ENCODE results near the gene B4GALT3. TPM values are rescaled to one million over a fixed set of nuclear protein-coding genes. Genes with fewer than 3 reads are reported as not detected.
A peak's percentile ranks its signal among the peaks of the same experiment; 100 is the strongest.

B4GALT3 gene
- total and polyA plus RNA-seq, 12 donors: 11.5 to 28.9 (median 19.6) TPM

DNA sequence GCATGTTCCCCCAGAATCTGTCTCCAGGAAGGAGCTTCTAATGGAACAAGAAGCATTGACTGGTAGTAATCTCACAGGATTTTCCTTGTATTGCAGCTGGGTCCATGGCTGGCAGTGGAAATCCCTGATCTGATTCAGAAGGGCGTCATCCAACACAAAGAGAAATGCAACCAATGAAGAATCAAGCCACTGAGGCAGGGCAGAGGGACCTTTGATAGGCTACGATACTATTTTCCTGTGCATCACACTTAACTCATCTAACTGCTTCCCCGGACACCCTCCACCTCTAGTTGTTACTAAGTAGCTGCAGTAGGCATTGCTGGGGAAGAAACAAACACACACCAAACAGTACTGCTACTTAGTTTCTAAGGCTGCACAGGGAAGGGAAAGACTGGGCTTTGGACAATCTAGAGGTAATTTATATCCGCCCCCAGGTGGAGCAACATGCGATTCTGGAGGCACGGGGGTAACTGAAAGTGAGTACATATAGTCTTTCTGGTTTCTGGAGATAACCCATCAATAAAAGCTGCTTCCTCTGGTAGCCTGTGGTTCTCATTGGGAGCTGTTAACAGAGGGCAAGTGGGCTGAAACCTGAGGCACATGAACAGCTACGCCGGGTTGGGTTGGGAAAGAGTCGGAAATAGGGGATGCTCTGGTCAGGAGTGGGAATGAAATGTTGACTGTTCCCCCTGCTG is 18.8 kb downstream of the B4GALT3 start:
- WGBS, 2 donors: 75 to 80% methylated on average over 9 of the region's 9 CpGs
- no peaks in the 10 kb centered on the region for H3K9me3 ChIP-seq
- H3K27ac ChIP-seq: peak overlapping the region in 9 of 10 donors; percentile 71 to 95 (median 91)
- ATAC-seq: no peak
- peak overlapping the region in 8 of 10 donors; percentile 55 to 99 (median 96) for H3K4me3 ChIP-seq
- no peaks in the 10 kb centered on the region for H3K27me3 ChIP-seq
- TF ChIP-seq, protein P1, sequence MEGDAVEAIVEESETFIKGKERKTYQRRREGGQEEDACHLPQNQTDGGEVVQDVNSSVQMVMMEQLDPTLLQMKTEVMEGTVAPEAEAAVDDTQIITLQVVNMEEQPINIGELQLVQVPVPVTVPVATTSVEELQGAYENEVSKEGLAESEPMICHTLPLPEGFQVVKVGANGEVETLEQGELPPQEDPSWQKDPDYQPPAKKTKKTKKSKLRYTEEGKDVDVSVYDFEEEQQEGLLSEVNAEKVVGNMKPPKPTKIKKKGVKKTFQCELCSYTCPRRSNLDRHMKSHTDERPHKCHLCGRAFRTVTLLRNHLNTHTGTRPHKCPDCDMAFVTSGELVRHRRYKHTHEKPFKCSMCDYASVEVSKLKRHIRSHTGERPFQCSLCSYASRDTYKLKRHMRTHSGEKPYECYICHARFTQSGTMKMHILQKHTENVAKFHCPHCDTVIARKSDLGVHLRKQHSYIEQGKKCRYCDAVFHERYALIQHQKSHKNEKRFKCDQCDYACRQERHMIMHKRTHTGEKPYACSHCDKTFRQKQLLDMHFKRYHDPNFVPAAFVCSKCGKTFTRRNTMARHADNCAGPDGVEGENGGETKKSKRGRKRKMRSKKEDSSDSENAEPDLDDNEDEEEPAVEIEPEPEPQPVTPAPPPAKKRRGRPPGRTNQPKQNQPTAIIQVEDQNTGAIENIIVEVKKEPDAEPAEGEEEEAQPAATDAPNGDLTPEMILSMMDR (IDR thresholded peaks at IDR 0.05): no peak
- DNase-seq: no peak
- H3K4me1 ChIP-seq: peaks cover 5 to 43% (median 37%) of the 10 kb centered on the region in 9 donors
- intact Hi-C loops (cut with DNase I): no loop called here
- H3K36me3 ChIP-seq: peaks cover 0 to 50% (median 5%) of the 10 kb centered on the region in 9 donors

DNA sequence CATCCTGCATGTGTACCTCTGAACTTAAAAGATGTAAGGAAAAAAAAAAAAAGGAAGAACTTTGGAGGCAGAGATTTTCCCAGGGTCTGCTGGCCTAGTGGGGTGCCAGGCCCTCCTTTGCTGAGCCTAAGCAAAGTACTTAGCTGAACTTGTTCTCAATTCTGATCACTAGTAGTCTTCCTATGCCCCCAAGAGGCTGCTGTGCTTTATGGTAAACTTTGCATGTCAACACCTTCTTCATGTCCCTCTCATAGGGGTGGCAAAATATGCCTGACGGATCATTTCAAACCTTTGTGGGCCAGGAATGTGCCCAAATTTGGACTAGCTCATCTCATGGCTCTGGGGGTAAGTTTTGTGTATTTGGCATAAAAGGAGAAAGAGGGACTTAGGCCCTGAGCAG is 19.4 kb downstream of the B4GALT3 start:
- TF ChIP-seq, protein P1 (IDR thresholded peaks at IDR 0.05): no peak
- H3K9me3 ChIP-seq: no peaks in the 10 kb centered on the region
- no peaks in the 10 kb centered on the region for H3K27me3 ChIP-seq
- DNase-seq (no peak), ATAC-seq (no peak)
- H3K4me1 ChIP-seq: peaks cover 5 to 48% (median 38%) of the 10 kb centered on the region in 9 donors
- H3K27ac ChIP-seq: no peak overlapping the region
- H3K36me3 ChIP-seq: peaks cover 0 to 44% (median 5%) of the 10 kb centered on the region in 9 donors
- 84 to 97% methylated on average over 1 of the region's 1 CpG for WGBS, 2 donors
- intact Hi-C loops (cut with DNase I): no loop called here
- no peak overlapping the region for H3K4me3 ChIP-seq

DNA sequence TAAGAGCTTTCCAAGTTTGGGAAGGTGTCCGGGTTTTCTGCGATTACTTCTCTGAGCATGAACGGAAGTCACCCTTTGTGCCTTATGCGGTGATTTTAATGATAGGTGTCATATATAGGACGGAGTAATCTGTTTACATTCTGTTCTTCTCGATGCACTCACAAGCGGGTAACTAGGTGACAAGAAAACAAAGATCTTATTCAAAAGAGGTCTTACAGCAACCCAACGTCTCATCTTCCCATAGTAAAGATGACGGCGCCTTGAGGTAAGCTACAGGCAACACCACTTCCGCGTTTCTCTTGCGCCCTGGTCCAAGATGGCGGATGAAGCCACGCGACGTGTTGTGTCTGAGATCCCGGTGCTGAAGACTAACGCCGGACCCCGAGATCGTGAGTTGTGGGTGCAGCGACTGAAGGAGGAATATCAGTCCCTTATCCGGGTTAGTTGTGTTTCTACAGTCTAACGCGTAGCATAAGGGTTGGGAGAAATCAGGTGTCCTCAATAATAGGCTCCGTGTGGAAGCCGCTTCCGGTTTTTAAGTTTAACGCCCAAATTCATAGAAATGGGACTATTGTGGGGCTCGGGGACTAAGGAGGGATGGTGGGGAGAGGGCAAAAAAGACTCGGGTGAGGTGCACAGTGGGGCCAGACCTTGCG is 23.5 kb downstream of the B4GALT3 start, which contains the start of gene UFC1:
Gene UFC1 (plus strand): TSS at position 297 of the 656 bp plus-strand sequence. CDS start 20 bp downstream, at position 317.
- Histone ChIP-seq H3K9me3 (no peaks in the 10 kb centered on the region), H3K27ac (peak within 1 kb of the TSS; percentile 83 to 96 (median 93)), H3K4me1 (peaks cover 0 to 24% (median 14%) of the 10 kb centered on the region in 9 donors), H3K36me3 (peaks cover 0 to 22% (median 0%) of the 10 kb centered on the region in 9 donors), H3K4me3 (peak within 1 kb of the TSS; percentile 60 to 91 (median 82)), H3K27me3 (no peaks in the 10 kb centered on the region)
- intact Hi-C loops (cut with DNase I): loop anchor here in 2 of 10 donors (1.0 to 5.0 kb wide), 3 partner anchors 21 to 150 kb away; partner anchors contain the start of genes DEDD (in 1 of the 2), NIT1 (in 1 of the 2) and PFDN2 (in 1 of the 2)
- DNase-seq (peak; percentile 70 to 87), ATAC-seq (peak; percentile 83 to 95 (median 94))
- TF ChIP-seq, protein P1 (IDR thresholded peaks at IDR 0.05): no peak
- 0% methylated on average over 33 of the region's 33 CpGs for WGBS, 2 donors

DNA sequence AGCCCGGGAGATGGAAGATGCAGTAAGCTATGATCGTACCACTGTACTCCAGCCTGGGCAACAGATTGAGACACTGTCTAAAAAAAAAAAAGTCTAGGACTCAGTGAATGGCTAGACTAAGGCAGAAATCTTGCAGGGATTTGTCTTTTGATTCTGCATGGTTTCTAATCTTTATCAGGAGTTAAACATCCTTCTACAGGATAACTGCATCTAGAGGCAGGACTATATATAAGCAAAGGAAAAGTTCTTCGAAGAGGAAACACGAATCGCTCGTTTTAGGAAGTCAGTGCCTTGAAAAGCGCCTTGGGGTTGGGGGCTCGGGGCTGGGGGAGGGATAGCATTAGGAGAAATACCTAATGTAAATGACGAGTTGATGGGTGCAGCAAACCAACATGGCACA is 24.1 kb downstream of the B4GALT3 start:
- TF ChIP-seq, protein P1 (IDR thresholded peaks at IDR 0.05): no peak
- ATAC-seq (peak in 1 of 8 donors; percentile 4), DNase-seq (no peak)
- 24% methylated on average over 9 of the region's 9 CpGs for WGBS, 2 donors
- no peaks in the 10 kb centered on the region for H3K27me3 ChIP-seq
- H3K27ac ChIP-seq: peak overlapping the region; percentile 83 to 96 (median 93)
- H3K4me1 ChIP-seq: peaks cover 0 to 20% (median 12%) of the 10 kb centered on the region in 9 donors
- peaks cover 0 to 18% (median 0%) of the 10 kb centered on the region in 9 donors for H3K36me3 ChIP-seq
- intact Hi-C loops (cut with DNase I): loop anchor here in 1 of 10 donors (5.0 kb wide), 1 partner anchor 36 kb away; the partner anchor contains the start of genes NIT1 and PFDN2
- H3K4me3 ChIP-seq: peak overlapping the region; percentile 60 to 91 (median 82)
- H3K9me3 ChIP-seq: no peaks in the 10 kb centered on the region

Data from heart right ventricle (tissue), 16 donors.